Measurements from ENCODE around the gene PRX. TPM values are rescaled to one million over a fixed set of nuclear protein-coding genes. Genes with fewer than 3 reads are reported as not detected.
A peak's percentile ranks its signal among the peaks of the same experiment; 100 is the strongest.
"Not testable (repeated sequence)": the region's sequence is repeated elsewhere in the genome, so short reads cannot be mapped to it uniquely, and the experiment has no call there.

Gene PRX, protein sequence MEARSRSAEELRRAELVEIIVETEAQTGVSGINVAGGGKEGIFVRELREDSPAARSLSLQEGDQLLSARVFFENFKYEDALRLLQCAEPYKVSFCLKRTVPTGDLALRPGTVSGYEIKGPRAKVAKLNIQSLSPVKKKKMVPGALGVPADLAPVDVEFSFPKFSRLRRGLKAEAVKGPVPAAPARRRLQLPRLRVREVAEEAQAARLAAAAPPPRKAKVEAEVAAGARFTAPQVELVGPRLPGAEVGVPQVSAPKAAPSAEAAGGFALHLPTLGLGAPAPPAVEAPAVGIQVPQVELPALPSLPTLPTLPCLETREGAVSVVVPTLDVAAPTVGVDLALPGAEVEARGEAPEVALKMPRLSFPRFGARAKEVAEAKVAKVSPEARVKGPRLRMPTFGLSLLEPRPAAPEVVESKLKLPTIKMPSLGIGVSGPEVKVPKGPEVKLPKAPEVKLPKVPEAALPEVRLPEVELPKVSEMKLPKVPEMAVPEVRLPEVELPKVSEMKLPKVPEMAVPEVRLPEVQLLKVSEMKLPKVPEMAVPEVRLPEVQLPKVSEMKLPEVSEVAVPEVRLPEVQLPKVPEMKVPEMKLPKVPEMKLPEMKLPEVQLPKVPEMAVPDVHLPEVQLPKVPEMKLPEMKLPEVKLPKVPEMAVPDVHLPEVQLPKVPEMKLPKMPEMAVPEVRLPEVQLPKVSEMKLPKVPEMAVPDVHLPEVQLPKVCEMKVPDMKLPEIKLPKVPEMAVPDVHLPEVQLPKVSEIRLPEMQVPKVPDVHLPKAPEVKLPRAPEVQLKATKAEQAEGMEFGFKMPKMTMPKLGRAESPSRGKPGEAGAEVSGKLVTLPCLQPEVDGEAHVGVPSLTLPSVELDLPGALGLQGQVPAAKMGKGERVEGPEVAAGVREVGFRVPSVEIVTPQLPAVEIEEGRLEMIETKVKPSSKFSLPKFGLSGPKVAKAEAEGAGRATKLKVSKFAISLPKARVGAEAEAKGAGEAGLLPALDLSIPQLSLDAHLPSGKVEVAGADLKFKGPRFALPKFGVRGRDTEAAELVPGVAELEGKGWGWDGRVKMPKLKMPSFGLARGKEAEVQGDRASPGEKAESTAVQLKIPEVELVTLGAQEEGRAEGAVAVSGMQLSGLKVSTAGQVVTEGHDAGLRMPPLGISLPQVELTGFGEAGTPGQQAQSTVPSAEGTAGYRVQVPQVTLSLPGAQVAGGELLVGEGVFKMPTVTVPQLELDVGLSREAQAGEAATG (N-terminal part only)
- 3.8 TPM for total RNA-seq
- long read RNA-seq, partial matches to known transcripts = 3 of 11 reads
- long read RNA-seq, other reads (novel, unspliced or antisense) = 8 of 11 reads

DNA sequence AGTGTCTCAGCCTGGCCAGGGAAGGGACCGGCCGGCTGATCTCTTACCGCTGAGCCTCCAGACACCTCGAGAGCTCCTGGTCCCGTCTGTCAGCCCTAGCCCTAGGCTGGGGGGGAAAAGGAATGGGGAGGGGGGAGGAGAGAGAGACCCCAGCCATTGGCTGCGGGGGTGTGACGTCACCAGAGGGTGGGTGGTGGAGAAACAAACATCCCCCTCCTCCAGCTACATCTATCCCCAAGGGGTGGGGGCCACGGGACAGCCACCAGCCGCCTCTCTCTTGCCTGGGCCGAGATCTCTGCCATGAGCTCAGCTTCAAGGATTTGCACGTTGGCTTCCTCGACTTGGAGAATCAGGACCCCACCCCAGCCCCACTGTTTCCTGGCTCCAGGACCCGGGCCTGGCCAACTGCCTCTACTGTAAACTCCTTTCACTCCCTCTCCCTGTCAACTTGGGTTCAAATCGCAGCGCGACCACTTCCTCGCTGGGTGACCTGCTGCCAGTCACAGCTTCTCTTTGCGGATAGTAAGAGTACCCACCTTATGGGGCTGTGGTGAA lies at the start of gene PRX:
Gene PRX (minus strand): TSS at position 88 of the 555 bp plus-strand sequence. CDS start 5,446 bp downstream, outside the sequence.
- peak; percentile 31 for DNase-seq
- no peak for ATAC-seq (ENCODE audit: poor library complexity)
- intact Hi-C loops (cut with DNase I) = no loop called here

DNA sequence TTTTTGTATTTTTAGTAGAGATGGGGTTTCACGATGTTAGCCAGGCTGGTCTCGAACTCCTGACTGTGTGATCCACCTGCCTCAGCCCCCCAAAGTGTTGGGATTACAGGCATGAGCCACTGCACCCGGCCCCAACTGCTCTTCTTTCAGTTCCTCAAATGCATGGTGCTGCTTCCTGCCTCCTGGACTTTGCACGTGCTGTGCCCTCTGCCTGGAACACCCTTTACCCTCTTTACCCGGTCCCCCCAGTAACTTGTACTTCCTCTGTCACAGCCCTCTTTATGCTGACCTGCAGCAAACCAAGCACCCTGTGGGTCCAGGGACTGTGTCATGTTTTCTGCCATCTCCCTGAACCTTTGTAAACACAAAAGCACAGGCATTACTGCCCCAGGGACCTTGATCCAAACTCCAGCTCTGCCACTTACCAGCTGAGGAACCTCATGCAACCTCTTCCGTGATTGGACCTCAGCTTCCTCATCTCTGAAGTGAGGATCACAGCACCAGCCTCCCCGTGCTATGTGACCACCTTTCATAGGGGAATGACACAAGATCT lies 48.6 kb upstream of the PRX start:
- intact Hi-C loops (cut with DNase I) = no loop called here
- ATAC-seq (ENCODE audit: poor library complexity) (no peak), DNase-seq (peak; percentile 74)

DNA sequence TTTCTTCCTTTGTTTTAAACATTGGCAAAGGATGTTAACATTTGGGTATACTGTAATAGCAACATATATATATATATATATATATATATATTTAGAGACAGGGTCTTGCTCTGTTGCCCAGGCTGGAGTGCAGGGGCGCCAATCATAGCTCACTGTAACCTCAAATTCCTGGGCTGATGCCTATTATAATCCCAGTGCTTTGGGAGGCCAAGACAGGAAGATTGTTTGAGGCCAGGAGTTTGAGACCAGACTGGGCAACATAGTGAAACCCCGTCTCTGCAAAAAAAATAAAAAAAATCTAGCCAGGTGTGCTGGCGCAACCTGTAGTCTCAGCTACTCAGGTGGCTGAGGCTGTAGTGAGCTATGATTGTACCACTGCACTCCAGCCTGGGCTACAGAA lies 47.0 kb upstream of the PRX start:
- no peak for DNase-seq
- intact Hi-C loops (cut with DNase I) = no loop called here

DNA sequence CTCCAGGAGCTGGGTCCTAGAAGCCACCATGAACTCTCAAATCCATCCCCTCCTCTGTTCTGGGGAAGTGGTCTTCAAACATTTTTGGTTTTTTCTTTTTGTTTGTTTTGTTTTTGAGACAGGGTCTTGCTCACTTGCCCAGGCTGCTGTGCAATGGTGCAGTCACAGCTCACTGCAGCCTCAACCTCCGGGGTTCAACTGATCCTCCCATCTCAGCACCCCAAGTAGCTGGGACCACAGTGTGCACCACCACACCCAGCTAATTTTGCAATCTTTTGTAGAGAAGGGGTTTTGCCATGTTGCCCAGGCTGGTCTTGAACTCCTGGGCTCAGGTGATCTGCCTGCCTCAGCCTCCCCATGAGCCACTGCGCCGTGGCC lies 45.4 kb upstream of the PRX start:
- DNase-seq (no peak), ATAC-seq (ENCODE audit: poor library complexity) (no peak)

More for the DNA sequence above, 47.0 kb upstream of the PRX start:
- no peak for ATAC-seq (ENCODE audit: poor library complexity)

DNA sequence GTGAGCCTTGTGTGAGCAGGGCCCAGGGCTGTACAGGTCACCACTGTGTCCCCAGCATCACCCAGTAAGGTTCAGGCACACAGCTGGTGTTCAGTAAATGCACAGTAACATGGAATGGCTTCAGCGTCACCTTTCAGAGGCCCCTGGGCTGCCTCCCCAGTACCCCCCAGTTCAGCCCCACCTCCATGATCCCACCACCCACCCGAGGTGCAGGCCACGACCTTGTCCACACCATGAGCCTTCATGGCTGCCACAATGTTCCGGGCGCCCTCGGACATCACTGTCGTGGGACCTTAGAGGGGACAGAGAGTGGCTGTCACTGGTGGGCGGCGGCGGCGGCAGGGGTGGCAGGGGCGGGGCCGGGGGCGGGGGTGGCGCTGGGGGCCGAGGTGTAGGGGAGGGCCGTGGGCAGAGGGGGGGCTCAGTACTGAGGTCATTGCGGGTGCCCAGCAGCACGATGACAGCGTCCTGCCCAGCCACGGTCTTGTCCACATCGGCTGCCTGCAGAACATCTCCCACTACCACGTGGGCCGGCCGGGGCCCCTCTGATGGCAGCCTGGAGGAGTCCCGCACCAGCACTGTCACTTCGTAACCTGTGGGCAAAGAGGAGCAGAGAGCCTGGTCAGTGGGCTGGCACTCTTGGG lies 44.9 kb upstream of the PRX start:
- ATAC-seq (ENCODE audit: poor library complexity) = no peak
- intact Hi-C loops (cut with DNase I) = no loop called here
- no peak for DNase-seq

More for the DNA sequence above, 45.4 kb upstream of the PRX start:
- intact Hi-C loops (cut with DNase I) = no loop called here

DNA sequence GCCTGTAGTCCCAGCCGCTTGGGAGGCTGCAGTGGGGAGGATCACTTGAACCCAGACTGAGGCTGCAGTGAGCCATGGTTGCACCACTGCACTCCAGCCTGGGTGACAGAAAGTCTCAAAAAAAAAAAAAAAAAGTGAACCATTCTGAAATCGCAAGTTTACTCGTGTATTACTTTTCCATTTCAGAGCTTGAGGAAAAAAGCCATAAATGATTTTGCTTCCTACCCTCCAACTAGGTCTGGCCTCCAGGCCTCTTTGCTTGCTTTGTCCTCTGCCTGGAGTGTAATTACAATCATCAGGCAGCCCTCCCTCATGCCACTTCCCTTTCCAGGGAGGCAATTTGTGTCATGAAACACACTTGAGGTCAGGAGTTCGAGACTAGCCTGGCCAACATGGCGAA lies 43.9 kb upstream of the PRX start:
- intact Hi-C loops (cut with DNase I) = no loop called here
- ATAC-seq (ENCODE audit: poor library complexity) = no peak
- no peak for DNase-seq

DNA sequence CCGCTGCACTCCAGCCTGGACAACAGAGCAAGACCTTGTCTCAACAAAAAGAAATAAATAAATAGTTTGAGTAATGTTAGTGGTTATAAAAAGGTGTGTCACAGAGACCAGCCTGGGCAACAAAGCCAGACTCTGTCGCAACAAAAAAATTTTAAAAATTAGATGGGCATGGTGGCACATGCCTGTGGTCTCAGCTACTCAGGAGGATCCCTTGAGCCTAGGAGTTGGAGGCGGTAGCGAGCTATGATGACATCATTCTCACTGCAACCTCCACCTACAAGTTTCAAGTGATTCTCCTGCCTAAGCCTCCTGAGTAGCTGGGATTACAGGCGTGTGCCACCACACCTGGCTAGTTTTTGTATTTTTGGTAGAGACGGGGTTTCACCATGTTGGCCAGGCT lies 40.8 kb upstream of the PRX start:
- DNase-seq; ATAC-seq (ENCODE audit: poor library complexity); intact Hi-C loops (cut with DNase I): not testable (repeated sequence)

DNA sequence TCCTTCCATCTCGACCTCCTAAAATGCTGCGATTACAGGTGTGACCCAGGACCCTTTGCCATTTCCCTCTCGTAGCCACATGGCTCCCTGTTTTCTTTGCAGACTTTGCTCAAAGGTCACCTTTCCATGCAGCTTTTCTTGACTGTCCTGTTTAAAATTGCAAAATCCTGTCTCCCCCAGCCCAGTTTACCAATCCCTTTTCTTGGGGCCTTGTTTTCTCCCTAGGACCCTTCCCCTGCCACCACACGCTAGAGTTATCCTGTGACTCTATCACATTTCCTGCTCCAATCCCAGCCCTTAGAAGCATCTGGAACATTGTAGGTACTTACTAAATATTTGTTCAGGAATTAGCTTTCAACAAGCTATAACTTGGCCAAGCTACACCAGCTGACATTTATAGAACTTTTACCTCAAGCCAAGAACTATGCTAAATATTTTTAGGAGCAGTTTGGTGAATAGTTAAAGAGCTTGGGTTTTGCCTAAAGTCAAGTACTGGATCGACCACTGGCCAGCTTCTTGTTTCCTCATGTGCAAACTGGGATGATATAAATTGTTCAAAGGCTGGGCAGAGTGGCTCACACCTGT lies 40.1 kb upstream of the PRX start:
- intact Hi-C loops (cut with DNase I) = no loop called here
- ATAC-seq (ENCODE audit: poor library complexity) (no peak), DNase-seq (no peak)

DNA sequence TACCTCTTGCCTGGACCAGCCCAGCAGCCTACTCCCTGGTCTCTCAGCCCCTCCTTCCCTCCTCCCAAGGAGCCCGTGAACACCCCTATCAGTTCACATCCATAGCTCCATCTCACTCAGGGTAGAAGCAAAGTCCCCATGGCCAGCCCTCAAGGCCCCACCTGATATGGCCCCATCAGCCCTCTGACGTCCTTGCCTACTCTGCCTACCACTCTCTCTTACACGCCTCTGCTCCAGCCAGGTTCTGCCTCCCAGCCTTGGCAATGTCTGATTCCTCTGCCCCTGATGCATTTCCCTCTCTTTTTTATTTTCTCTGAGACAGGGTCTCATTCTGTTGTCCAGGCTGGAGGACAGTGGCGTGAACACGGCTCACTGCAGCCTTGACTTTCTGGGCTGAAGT lies 38.8 kb upstream of the PRX start:
- no peak for DNase-seq
- intact Hi-C loops (cut with DNase I) = no loop called here
- no peak for ATAC-seq (ENCODE audit: poor library complexity)

DNA sequence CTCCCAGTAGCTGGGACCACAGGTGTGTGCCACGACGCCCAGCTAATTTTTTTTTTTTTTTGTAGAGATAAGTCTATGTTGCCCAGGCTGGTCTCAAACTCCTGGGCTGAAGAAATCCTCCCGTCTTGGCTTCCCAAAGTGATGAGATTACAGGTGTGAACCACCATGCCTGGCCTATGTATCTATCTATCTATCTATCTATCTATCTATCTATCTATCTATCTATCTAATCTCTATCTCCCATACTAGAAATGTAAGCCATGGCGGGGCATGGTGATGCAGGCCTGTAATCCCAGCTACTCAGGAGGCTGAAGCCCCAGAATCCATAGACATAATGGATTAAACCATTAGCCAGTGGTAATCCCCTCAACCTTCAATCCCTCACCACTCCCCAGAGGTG lies 37.5 kb upstream of the PRX start:
- intact Hi-C loops (cut with DNase I) = no loop called here
- ATAC-seq (ENCODE audit: poor library complexity) = no peak
- no peak for DNase-seq

DNA sequence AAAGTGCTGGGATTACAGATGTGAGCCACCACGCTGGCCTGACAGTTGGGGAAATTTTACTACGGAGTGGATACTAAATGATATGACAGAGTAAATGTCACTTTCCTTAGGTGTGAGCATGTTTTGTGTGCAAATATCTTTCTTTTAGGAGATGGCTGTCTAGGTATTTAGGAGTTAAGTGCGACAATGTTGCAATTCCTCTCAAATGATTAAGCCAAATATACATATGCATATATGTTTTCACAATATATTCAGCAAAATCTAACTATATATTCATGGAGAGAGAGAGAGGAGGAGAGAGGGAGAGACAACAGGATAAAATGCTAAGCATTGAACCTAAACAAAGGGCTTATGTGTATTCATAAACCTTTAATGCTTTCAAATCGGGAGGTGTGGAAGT lies 36.3 kb upstream of the PRX start:
- DNase-seq (no peak), ATAC-seq (ENCODE audit: poor library complexity) (no peak)
- intact Hi-C loops (cut with DNase I) = loop anchor here (10.0 kb wide), 1 partner anchor 105 kb away; the partner anchor contains the start of genes C19orf47 and PLD3

DNA sequence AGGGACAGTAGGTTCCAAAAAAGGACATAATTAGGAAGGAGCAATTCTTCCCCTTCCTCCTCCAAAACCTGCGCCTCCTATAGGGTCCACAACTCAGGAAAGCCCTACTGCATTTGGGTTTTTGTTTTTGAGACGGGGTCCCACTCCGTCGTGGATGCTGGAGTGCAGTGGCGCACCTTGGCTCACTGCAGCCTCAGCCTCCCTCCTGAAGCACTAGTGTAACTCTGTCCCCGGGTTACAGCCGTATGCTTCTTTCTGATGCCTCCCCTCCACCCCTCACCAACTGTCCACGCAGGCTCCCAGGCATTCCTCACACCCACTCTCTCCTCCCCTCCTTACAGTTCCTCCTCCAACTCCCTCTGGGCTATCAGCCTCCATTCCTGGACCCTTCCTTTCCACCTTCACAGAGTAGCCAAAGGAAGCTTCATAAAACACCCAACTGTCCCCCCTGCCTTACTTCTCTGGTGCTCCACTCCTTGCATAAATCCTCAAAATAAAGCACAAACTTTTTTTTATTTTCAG lies 33.1 kb upstream of the PRX start:
- DNase-seq = no peak
- intact Hi-C loops (cut with DNase I) = loop anchor here (10.0 kb wide), 1 partner anchor 102 kb away; the partner anchor contains the start of genes C19orf47 and PLD3

DNA sequence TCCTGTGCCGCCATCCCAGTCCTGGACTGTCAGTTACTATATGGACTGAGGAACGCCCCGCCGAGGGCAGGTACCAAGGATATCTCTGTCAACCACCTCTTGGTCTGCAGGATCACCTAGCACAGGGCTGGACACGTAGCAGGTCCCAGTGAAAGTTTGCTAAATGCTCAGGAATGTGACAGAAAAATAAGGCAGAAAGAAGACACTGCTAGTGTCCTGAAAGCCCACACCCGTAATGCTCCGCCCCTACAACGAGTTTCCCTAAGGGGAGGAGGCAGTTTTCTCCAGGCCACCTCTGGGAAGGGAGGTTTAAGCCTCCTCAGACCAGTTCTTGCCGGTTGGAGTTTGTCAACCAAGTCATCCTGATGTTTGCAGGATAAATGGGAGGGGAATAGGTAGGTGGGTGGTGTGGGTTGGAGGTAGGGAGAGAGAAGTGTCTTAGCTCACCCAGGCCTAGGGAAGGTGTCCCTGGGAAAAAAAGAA lies 32.6 kb upstream of the PRX start:
- ATAC-seq (ENCODE audit: poor library complexity) (no peak), DNase-seq (no peak)
- intact Hi-C loops (cut with DNase I) = loop anchor here (10.0 kb wide), 1 partner anchor 101 kb away; the partner anchor contains the start of genes C19orf47 and PLD3

More for the DNA sequence above, 33.1 kb upstream of the PRX start:
- no peak for ATAC-seq (ENCODE audit: poor library complexity)

DNA sequence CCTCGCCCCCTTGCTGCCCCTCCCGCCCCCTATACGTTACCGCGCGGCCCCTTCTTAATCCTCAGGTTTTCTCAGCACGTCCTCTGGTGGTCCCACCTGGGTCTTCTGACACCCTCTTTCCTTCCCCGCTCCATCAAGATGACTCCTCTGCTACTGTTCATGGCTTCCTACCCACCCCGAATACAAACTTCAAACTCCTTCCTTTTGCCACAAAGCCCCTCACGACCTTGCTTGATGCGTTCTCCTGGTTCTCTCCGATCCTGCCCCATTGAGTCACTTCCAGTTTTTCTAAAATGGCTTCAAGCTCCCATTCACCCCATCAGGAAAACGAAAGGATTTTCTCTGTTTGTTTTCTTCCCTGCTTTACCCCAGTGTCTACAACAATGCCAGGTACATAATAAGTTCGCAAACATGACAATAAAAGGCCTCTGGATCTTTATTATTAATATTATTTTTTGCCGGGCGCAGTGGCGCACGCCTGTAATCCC lies 31.7 kb upstream of the PRX start:
- DNase-seq = no peak
- no peak for ATAC-seq (ENCODE audit: poor library complexity)
- intact Hi-C loops (cut with DNase I) = loop anchor here (10.0 kb wide), 1 partner anchor 100 kb away; the partner anchor contains the start of genes C19orf47 and PLD3

DNA sequence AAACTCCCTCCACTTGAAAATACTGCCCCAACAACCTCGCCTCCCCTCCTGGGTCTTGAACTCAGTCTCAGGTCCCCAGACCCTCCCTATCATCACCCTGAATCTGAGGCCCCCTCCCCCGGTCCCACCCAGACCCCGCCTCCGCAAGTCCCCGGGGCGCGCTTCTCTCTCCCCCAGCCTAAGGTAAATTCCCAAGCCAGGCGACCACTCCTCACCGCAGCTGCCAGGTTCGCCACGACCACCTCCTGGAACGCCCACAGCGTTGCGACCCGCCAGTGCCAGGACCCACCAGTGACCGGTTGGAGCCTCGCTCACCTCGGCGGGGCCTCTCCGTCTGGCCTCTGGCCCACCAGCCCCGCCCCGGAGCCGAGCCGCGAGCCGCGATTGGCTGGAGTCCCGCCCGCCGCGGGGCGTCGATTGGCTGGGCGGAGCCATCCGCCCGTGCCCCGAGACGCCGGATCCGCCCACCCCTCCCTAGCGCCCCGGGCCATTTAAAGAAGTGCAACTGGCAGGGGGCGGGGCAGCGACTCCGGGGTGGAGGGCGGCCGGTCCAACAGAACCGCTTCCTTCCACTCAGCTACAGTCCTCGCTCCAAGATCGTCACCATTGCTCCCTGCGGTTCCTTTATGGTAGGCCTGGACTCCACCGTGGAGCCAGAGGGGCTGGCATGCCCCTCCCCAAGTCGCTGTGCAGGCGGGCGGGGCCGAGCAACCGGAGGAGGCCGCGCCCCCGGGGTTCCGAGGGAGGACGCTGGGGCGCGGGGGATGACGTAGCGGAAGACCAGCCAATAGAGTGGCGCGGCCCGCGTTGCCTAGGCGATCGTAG lies 31.0 kb upstream of the PRX start, which contains the start of gene SERTAD3:
Gene SERTAD3 (minus strand): TSS at position 336 of the 825 bp plus-strand sequence. CDS start 2,255 bp downstream, outside the sequence.
- intact Hi-C loops (cut with DNase I) = loop anchor here (10.0 kb wide), 1 partner anchor 99 kb away; the partner anchor contains the start of genes C19orf47 and PLD3
- DNase-seq = peak; percentile 99
- ATAC-seq (ENCODE audit: poor library complexity) = peak; percentile 89

Measured in Right ventricle myocardium superior (tissue), 1 donor.